GM19438 (cell line): ENCODE measurements around the gene RPIA.
"Not testable (repeated sequence)": the region's sequence is repeated elsewhere in the genome, so short reads cannot be mapped to it uniquely, and the experiment has no call there.

Experiments
- ATAC-seq: cut with Tn5 transposase; IDR thresholded peaks from one replicate; pipeline ENCODE4 v1.9.1; 2021; ENCODE audit warnings: low read depth; ENCODE audit not compliant: unreplicated experiment

RPIA gene

DNA sequence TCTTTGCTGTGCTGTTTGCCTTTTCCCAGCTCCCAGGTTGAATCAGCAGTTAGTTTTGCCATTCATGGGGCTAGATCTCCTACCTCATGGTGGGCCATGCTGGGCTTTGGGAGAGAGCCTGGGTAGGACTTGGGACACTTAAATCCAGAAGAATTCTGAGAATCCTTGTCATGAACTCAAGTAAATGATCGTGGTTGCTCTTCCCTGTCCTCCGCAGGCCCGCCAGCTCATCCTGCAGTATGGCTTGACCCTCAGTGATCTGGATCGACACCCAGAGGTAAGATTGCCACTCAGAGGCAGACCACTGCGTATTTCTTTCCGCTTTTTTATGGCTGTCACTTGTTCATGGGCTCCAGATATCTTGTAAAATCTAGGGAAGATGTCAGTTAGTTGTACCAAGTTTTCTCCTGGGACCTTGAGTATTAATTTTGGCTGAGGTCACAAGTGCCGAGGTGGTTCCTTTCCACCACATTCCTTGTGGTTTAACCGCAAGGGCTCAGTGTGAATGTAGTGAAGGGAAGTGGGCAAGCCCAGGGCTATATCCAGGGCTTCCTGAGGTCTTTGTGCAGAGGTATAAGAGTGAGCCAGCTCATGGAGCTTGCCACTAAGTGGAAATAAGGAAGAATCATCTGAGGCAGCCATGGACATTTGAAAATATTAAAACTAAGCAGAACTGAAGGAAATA lies 37.7 kb downstream of the RPIA start:
- ATAC-seq: no peak

DNA sequence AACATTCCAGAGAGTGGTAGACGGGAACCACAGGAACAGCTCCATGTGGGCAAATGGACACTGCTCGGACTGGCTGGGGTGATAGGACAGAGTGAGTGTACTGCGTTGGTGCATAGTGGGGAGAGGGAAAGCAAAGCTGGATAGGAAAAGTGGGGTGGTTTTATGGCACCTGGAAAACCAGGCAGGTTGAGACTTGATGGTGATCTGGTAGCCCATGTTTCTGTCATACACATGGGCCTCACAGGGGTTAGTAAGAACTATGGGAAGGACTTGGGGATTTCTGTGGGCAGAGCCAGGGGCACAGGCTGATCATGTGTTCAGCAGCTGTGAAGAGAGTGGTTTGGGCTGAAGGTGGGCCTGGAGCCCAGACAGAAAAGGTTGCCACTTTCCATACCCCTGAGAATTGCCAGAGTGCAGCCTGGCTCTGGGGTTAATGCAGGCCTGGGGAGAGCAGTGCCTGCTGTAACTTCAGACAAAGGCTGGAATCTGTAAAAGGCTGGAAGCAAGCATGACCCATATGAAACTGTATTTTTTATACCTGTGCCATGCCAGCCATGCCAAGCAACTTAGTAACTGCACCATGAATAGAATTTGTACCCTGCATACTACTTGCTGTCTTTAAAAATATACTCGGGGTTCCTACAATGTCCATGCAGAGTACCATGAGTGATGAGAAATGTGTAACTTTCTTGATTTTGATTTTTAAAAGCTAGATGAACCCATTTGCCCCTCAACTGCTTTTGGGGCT lies 41.9 kb downstream of the RPIA start:
- no peak for ATAC-seq

DNA sequence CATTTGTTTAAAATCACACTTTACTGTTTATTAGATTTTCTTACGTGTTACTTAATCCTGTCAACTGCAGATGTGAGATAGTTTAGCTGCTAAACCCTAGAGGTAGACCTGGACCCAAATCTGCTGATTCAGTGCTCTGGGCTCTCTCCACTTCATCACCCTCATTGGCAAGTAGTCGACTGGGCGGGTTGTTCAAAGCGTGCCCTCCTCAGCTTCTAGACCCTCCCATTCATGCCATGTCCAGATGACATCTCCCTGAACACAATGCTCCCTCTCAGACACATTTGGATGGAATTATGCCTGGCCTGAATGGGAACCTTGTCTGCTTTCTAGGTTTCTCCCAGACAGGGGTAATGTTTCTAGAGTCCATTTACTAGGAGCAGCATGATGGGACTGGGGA lies 43.7 kb downstream of the RPIA start:
- ATAC-seq: no peak

DNA sequence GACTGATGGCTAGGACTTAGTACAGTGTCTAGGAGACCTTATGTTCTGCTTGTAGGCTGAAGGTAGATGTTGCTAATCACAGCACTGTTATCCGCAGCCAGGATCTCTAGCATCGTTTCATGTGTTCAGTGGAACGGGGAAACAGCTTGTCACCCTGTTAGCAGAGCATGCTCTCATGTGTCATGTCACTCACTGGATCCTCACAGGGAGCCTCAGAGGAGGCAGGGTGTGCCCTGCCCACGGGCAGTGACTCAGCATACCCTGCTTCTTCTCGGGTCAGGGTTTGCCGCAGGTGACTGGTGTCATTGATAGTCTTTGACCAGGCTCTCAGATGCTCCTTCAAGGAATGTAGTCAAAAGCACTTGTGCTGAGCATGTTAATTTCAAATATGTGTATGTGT lies 44.4 kb downstream of the RPIA start:
- no peak for ATAC-seq

DNA sequence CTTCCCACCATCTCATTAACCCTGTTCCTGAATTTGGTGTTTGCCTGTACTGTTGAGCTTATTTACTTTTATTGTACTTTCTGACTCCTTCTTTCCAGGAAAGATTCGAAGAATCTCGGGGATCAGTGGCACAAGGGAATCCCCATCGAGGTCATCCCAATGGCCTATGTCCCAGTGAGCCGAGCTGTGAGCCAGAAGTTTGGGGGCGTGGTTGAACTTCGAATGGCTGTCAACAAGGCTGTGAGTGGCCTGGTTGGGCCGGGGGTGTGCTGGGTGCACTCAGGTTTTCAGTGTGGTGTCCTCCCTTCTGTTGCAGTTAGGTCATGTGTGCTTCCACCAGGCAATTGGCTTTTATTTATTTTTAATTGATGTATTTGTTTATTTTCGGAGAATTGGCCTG lies 45.0 kb downstream of the RPIA start:
- ATAC-seq: no peak

DNA sequence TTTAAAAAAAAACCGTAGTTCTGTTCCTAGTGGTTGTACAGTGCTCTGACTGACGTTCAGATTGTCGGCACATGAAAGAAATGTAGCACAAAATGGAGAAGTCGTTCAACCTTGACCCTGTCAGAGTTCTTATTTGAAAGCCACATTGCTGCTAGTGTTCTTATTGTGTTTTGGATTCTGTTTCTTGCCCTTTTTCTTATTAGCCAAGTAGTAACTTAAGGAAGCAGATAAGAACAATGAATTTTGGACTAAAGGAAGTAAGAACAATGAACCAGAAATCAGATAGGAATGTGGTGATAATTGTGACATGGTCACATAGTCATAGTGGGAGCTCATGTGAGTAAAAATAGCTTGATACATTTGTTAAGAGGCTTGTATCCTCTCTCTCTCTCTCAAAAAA lies 45.9 kb downstream of the RPIA start:
- ATAC-seq: no peak

DNA sequence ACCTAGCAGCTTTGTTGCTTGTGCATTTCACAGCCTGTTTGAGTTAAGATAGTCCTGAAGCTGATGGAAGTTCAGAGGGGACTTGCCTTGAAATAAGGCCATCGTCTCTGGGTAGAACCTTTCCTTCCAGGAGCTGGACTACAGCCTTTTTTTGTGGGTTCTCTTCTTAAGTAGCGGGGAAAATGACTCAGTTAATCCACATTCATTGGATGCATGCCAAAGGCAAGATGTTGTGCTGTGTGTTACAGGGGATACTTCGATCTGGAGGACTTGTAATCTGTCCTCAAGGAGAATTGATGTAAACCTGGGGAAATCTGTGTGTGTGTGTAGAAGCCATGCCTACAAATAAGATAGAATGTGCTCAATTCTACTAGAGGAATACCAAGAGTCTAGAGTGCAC lies 46.8 kb downstream of the RPIA start:
- ATAC-seq: no peak

DNA sequence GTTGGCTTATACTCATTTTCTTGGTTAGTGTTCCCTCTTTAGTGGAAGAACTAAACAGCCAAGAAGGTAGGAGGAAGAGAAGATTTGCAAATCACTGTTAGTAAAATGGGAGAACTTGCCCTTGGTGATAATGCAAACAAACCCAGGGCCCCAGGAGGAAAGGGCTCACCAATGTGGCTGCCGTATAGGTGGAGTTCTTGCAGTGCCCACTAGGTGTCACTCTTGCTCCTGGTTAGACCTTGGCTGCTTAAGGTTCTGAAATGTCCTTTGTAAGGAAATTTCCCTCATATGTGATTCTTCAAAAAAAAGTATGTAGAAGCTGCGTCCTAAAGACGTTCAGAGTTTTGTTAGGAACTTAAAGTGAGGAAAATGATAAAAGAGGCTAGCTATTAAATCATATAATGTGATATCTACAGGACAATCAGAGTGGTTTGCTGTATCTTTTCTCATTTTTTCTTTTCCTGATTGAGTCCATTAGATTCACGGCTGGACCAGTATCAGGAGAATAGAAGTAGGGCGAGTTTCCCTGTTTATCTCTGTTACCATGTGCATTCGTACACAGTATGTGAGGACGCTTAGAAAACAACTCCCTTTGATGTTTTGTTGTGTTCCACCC lies 48.6 kb downstream of the RPIA start:
- ATAC-seq: peak; percentile 82

DNA sequence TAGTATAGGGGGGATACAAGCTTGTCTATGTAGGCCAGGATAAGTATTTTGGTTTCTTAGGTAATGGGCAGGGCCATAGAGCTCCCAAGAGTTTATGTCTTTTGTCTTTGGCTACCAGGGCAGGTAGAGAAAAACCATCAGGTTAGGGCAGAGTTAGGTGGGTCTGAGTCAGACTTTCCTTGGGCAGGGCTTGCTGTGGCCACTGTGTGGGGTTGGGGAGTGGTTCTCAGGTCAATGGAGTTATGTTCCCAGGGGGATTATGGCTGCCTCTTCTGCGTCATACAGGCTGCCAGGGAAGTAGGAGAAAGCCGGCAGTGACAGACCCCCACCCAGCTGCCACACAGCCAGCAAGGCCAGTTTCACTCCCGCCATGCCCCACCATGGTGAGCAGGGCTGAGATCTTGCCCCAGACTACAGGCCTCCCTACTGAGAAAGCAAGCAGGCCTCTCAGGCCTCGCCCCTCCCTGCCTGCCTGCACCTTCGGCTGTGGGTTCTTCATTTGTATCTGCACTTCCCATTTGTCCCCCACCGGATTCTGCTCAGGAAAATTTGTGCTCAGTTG lies 55.5 kb downstream of the RPIA start:
- ATAC-seq: no peak

DNA sequence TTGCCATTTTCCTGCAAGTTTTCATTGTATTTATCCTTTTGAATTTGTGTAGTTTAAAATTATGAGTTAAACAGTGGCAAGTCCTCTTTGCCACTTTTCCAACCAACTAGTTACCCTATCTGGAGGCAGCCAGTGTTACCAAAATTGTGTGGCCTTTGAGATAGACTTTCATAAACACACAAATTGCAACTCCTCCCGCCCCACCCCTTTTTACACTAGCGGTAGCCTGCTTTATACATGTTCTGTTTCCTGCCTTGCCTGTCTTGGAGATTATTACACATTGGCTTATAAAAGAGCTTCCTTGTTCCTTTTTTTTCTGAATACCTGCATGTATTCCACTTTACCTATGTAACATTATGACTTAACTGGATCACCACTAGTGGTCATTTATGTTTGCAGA lies 56.5 kb downstream of the RPIA start:
- ATAC-seq: no peak

DNA sequence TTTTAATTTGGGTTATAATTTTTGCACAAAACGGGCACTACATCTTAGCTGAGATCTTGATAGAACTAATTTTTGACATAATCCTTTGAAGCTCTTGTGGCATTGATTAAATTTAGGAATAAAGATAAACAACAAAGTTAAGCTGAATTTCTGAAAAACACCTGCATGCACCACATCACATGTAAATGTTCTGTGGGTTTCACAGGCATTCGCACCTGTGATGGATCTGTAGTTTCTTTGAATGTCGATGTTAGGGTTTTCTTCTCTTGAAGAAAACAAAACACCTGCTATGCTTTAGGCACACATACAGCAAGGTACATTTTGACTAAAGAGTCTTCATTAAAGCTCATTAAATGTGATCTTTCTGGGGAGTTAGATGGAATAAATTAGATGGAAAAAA lies 60.3 kb downstream of the RPIA start:
- ATAC-seq: no peak

DNA sequence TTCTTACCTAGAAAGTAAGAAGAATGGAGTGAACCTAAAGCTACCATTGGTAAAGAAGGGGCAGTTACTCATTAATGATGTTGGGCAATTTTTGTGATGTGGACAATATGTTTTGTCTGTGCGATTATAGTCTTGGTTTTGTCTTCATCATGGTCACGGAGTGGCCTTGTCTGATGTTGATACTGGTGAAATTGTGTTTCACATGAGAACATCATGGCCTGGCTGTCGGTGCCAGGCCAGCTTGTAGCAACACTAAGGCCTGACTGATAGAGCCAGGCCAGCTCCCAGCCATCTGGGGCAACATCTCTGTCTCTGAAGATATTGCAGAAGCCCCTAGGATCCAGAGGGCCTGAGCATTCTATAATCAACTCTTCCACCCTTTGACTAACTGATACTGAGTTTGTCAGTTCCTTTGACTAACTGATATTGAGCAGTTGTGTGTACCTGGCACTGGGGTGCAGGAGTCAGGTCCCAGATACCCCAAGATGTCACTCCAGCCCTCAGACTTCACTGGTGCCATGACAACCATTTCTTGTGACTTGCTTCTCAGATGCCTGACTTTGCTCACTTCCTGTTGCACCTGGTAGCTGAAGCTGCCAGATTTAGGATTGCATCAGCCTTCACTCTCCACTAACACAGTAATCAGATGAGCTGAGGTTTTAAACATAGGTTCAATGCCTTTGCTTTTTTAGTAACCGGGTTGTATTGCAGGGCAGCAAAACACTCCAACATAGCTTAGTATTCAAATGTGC lies 62.5 kb downstream of the RPIA start:
- peak; percentile 94 for ATAC-seq

DNA sequence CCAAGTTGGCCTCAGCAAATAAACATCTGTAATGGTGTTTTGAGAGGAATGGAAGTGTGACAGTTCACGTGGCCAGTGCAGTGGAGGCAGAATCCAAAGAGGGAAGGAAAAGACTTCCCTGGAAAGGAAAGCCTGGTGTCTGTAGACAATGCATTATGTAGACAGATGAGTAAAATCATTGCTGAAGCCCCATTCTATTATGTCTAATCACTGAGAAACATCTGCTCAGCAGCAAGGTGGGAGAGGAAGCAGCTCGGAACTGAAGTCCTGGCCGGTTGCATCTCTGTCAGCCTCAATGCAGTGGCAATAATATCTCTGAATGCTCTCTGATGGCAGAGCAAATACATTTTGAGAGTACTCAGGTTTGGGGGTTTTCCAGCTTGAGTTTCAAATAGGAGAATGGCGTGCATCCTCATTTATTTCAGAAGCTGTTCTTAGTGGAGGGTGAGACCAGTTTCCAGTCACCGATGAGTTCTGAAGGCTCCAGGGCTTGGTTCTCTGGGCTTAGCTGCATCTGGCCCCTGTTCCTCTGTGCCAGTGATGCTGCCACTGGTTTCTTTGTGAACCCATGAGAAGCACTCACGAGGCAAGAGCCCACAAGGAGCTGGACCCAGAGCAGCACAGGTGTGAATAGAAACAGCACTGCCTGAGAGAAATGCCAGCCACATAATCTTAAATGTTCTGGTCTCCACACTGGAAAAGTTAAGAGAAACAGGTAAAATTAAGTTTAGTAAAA lies 63.3 kb downstream of the RPIA start:
- peak; percentile 38 for ATAC-seq

DNA sequence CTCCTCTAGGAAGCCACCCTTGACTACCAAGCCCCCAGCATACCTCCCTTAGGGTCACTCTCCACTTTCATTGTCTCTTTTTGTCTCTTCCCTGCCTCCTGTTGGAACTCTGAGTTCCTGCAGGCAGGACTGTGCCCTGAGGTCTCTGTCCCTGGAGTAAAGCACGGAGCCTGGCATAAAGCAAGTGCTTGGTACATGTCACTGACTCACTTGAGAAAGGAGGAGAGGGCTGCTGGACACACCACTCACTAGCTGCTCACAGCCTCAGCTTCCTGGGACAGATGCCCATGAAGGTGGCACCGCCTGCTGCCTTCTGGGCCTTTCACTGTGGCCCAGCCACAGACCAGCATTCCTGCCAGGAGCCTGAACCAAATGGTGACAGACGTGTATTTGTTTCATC lies 64.4 kb downstream of the RPIA start:
- no peak for ATAC-seq

DNA sequence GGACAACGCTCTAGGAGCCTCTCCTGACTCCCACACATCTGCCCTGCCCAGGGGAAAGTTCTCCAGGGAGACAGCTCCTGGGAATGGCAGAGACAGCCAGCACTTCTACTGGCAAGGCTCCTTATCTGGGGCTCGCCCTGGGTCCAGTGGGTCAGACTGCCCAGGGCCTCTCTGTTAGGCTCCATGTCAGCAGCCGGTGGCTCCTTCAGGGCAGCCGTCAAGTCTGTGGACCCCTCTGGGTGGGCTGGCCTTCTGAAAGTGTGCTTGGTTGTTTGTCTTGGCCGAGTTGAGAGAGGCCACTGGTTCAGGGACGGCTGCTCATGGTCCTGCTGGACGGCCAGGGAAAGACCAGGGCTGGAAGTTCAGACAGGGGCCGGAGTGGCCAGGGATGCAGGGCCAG lies 65.6 kb downstream of the RPIA start:
- no peak for ATAC-seq

DNA sequence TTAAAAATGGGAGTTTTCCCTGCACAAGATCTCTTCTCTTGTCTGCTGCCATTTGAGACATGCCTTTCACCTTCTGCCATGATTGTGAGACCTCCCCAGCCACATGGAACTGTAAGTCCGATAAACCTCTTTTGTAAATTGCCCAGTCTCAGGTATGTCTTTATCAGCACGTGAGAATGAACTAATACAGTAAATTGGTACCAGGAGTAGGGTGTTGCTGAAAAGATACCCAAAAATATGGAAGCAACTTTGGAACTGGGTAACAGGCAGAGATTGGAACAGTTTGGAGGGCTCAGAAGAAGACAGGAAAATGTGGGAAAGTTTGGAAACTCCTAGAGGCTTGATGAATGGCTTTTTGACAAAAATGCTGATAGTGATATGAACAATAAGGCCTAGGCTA lies 67.2 kb downstream of the RPIA start:
- ATAC-seq: not testable (repeated sequence)

DNA sequence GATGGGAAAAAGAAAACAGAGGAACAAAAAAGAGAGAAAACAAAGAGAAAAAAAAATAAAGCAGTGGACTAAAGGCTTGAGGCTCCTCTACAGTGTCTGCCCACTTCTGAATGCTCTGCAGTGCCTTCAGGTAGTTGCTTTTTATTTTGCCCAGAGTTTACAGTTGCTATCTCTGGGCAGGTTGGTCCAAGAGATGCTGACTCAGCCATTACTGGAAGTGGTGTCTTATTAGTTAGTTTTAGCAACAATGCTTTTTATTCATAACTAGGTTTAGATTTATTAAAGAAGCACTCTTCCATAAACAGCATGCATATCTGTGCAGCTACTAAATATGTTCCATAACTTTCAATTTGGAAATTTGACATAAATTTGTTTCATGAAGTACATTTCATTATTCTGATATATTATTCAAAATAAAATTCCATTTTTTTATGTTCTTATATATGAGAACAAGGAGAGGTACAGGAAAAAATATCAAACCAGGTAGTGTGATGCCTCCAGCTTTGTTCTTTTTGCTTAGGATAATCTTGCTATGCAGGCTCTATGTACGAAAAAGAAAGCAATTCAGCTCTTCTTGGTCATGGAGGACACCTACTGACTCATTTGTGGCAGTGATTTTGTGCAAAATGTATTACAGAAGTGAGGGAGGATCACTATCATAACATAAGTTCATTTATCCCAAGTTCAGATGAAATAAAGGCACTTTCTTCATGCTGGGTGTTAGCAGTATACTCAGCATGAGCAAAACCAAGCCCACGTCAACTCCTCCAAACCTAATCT lies 69.5 kb downstream of the RPIA start:
- no peak for ATAC-seq

DNA sequence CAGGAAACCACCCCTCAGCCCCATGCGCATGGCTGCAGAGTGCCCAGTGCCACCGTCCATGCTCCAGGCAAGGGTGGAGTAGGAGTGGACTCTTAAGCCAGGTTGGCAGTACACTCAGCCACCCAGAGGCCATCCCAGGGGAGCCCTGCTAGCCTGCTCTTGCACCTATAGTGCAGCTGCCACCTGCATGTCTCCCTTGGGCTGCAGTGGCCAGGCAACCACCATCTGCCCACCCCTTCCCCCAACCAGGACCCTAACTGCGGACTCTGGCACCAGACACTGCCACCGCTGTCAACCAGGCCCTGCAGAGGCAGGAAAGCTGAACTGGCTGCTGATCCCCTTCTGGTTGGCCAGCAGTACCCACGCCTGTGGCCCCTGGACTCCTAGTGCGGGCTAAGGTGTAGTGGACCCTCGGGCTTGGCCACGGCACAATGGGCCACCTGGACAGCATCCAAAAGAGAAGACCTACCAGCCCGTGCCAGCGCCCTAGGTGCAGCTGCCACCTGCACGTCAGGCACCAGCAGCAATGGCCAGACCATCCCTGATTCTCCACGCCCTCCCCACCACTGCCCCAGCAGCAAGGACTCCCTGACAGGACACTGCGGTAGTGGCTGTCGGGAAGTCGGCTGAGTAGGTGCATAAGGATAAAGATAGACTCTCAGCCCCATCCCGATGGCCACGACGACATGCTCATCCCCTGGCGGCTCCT lies 72.8 kb downstream of the RPIA start:
- ATAC-seq: no peak

DNA sequence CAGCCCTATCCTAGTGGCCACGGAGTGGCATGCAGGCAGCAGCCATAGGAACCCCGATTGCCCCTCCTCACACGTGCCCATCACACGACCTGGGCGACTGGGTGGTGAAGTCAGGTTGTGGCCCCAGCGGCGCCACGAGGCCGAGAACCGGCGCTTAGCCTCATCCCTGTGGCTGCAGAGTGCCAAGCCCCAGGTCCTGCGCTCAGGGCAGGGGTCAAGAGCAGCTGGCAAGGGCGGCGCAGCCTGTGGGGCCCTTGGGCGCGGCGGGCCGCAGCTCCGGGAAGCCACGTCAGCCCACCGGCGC lies 73.3 kb downstream of the RPIA start:
- peak; percentile 24 for ATAC-seq
